Muscle layer of duodenum (tissue), 2 donors: ENCODE data around the gene GRAMD1B.

Source experiments
- H3K27ac ChIP-seq: one replicate; pipeline ENCODE4 v1.7.0; 2013; ENCODE audit warnings: mild to moderate bottlenecking, low read length
- H3K27me3 ChIP-seq: one replicate; pipeline ENCODE4 v1.7.0; 2013; ENCODE audit warnings: low read depth, mild to moderate bottlenecking, control low read depth, low read length
- H3K36me3 ChIP-seq, 2 donors: one replicate each; pipeline ENCODE4 v1.7.0; 2013; ENCODE audit warnings: low read length in 2 of 2, control low read depth in 1 of 2, mild to moderate bottlenecking in 1 of 2; ENCODE audit not compliant: insufficient read depth in 2 of 2, control insufficient read depth in 1 of 2
- H3K4me1 ChIP-seq, 2 donors: one replicate each; pipeline ENCODE4 v1.7.0; 2013; ENCODE audit warnings: low read length in 2 of 2, mild to moderate bottlenecking in 2 of 2, control low read depth in 1 of 2, moderate library complexity in 1 of 2; ENCODE audit not compliant: insufficient read depth in 2 of 2, control insufficient read depth in 1 of 2
- H3K4me3 ChIP-seq, 2 donors: one replicate each; pipeline ENCODE4 v1.7.0; 2013; ENCODE audit warnings: low read length in 2 of 2, low read depth in 1 of 2, mild to moderate bottlenecking in 1 of 2
- H3K9me3 ChIP-seq, 2 donors: one replicate each; pipeline ENCODE4 v1.7.0; 2013; ENCODE audit warnings: low read length in 2 of 2, control low read depth in 1 of 2, mild to moderate bottlenecking in 1 of 2; ENCODE audit not compliant: control insufficient read depth in 1 of 2
- donor health status: healthy.

GRAMD1B gene

DNA sequence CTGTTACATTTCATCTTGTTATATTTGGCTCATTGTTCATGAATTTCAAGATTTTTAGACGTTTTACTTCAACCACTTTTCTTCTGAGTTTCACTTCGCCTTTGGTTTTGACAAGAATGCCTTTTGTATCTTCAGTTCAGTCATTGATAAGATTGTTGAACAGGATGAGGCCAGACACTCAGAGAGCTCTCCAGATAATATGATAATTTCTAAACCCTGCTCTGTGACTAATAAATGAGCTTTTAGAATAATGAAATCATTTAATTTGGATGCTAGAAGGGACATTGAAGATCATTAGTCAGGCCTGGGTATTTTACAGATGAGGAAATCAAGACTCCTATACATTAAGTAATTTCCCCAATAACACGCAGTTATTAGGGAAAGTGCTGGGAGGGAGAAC is 37.2 kb upstream of the GRAMD1B start:
- no peak overlapping the region for H3K27ac ChIP-seq
- H3K9me3 ChIP-seq: no peaks in the 10 kb centered on the region
- H3K4me1 ChIP-seq: no peaks in the 10 kb centered on the region
- H3K36me3 ChIP-seq: no peaks in the 10 kb centered on the region
- H3K4me3 ChIP-seq: no peak overlapping the region
- no peaks in the 10 kb centered on the region for H3K27me3 ChIP-seq

DNA sequence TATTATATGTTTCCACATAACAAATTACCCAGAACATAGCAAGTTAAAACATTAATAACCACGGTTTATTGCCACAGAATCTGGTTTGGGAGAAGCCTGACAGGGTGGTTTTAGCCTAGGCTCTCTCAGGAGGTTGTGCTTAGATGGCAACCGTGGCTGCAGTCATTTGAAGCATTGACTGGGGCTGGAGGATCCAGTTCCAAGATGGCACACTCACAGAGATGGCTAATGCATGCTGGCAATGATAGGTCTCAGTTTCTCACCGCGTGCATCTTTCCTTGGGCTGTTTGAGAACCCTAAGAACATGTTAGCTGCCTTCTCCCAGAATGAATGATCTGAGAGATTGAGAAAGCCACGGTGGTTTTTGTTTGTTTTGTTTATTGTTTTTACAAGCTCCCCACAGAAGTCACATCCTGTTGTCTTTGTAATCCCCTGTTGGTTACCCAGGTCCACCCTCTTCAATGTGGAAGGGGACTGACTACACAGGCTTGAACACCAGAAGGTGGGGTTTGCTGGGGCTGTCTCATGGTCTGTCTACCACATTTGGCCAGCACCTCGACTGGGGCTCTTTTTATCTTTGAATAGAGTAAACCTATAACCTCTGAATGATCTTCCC is 36.6 kb upstream of the GRAMD1B start:
- Histone ChIP-seq H3K27me3 (no peaks in the 10 kb centered on the region), H3K9me3 (no peaks in the 10 kb centered on the region), H3K4me1 (no peaks in the 10 kb centered on the region), H3K36me3 (no peaks in the 10 kb centered on the region), H3K27ac (no peak overlapping the region), H3K4me3 (no peak overlapping the region)

- Histone ChIP-seq H3K4me3 (no peak overlapping the region), H3K4me1 (peaks cover 0 to 7% of the 10 kb centered on the region in 2 donors), H3K36me3 (no peaks in the 10 kb centered on the region), H3K27ac (no peak overlapping the region), H3K27me3 (no peaks in the 10 kb centered on the region), H3K9me3 (no peaks in the 10 kb centered on the region)
Observed at GRCh38 chr11:123404676-123405075, 25.4 kb upstream of the GRAMD1B start.

- H3K9me3 ChIP-seq: no peaks in the 10 kb centered on the region
- H3K27ac ChIP-seq: no peak overlapping the region
Observed at GRCh38 chr11:123405123-123405592, 24.9 kb upstream of the GRAMD1B start.

GRCh38 chr11:123406441-123407129 is 23.5 kb upstream of the GRAMD1B start:
- H3K9me3 ChIP-seq: no peaks in the 10 kb centered on the region
- no peaks in the 10 kb centered on the region for H3K36me3 ChIP-seq
- no peak overlapping the region for H3K27ac ChIP-seq
- H3K4me1 ChIP-seq: peaks cover 0 to 7% of the 10 kb centered on the region in 2 donors
- no peak overlapping the region for H3K4me3 ChIP-seq
- H3K27me3 ChIP-seq: no peaks in the 10 kb centered on the region

More at GRCh38 chr11:123405123-123405592, 24.9 kb upstream of the GRAMD1B start:
- Histone ChIP-seq H3K27me3 (no peaks in the 10 kb centered on the region), H3K4me1 (peaks cover 0 to 7% of the 10 kb centered on the region in 2 donors), H3K36me3 (no peaks in the 10 kb centered on the region), H3K4me3 (no peak overlapping the region)

DNA sequence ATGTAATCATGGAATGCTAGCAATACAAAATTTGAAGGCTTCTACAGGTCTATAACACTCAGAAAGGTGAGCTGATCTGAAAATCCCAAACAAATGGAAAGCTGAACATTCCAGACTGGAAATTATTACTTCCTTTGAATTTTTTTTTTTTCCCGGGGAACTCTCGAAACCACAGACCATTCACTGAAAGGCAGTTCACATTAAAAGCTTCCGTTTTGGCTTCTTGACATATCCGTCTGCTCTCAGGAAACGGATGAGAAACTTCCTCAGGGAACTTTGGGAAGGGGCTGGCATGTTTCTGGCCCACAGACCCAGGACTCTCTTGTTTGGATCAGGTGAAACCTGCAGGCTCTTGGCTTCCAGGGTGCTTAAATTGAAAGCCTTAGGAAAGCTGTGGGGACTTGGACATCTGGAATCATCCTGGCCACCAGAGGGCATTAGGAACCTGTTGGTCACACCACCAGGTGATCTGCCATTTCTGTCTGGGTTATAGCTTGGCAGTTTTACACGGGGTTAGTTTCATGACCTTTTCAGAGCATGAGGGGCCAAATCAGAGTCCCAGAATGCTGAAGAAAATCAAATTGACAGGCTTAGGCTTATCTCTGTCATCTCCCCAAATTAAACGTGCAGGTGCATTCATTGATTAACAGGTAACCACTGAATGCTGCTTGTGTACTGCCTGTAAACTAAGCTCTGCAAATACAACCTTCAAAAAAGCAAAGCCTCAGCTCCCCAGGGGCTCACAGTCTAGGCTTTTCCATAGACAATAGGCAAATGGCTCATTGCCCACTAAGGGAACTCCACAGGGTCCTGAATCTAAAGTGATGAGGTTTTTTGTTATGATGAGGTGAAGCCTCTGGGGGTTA is 22.7 kb upstream of the GRAMD1B start:
- no peaks in the 10 kb centered on the region for H3K27me3 ChIP-seq
- no peaks in the 10 kb centered on the region for H3K9me3 ChIP-seq
- H3K36me3 ChIP-seq: no peaks in the 10 kb centered on the region
- H3K4me3 ChIP-seq: no peak overlapping the region
- peaks cover 0 to 7% of the 10 kb centered on the region in 2 donors for H3K4me1 ChIP-seq
- no peak overlapping the region for H3K27ac ChIP-seq

DNA sequence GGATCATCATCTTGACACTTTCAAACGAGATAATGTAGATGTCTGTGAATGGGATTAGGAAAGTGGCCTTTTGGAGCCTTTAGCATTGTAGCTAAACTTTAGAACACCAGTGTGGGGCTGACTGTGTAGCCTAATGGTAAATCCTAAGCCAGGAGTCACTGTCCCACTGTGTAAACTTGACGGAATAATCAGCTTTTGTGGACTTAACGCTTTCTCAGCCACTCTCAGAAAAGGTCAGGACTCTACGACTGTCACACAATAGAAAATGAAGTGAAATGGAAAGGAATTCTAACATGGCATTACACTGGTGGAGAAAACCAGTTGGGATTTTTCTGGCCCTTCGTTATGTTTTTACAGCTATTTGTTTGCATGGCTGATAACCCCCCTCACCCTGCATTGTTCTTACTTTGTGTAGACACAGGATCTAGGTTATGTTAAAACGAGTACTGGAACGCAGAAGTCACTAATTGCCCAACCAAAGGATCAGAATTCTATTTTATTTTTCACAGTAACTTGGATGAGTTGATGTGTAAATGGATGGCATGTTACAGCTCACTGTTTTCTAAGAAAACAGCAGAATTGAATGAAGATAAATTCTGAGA is 22.0 kb upstream of the GRAMD1B start:
- H3K9me3 ChIP-seq: no peaks in the 10 kb centered on the region
- H3K4me1 ChIP-seq: peaks cover 0 to 7% of the 10 kb centered on the region in 2 donors
- H3K4me3 ChIP-seq: no peak overlapping the region
- no peak overlapping the region for H3K27ac ChIP-seq
- H3K36me3 ChIP-seq: no peaks in the 10 kb centered on the region
- no peaks in the 10 kb centered on the region for H3K27me3 ChIP-seq

DNA sequence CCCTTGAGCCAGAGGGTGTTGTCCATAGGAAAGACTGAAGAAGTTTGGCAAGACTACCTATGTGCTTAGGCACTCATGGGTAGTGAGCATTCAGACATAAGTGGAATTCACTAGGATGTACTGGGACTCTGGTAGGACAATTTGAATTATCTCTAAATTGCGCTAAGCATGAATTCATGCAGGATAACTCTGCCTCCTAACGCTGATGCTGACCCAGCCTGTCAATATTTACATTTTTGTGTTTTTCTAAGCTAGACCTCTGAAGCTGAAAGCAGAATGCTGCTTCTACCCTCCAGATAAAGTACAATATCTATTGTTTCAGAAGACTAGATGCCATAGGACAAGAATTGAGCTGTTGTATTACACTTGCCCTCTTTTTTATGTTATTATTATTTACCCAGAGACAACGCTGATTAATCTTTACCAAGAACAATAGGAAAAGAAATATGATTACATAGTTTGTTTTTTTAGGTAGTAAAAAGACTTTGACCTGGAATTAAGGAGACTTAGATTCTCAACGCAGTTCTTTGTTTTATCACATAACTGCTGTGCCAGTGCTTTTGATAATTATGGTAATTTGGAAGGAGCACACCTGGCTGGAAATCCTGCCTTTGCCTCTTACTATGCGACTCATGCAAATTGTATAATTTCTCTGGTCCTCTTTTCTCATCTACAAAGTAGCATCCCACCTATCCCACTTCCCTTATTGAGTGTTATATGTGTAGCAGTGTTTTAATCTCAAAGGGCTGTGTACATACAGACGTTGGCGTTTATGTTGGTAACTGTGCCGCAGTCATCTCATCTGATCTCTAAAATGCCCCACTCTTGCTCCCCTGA is 21.2 kb upstream of the GRAMD1B start:
- no peak overlapping the region for H3K4me3 ChIP-seq
- no peak overlapping the region for H3K27ac ChIP-seq
- no peaks in the 10 kb centered on the region for H3K36me3 ChIP-seq
- no peaks in the 10 kb centered on the region for H3K9me3 ChIP-seq
- peaks cover 0 to 7% of the 10 kb centered on the region in 2 donors for H3K4me1 ChIP-seq
- H3K27me3 ChIP-seq: no peaks in the 10 kb centered on the region

- H3K4me3 ChIP-seq: no peak overlapping the region
- no peaks in the 10 kb centered on the region for H3K36me3 ChIP-seq
- no peaks in the 10 kb centered on the region for H3K9me3 ChIP-seq
- no peak overlapping the region for H3K27ac ChIP-seq
- H3K4me1 ChIP-seq: peaks cover 0 to 7% of the 10 kb centered on the region in 2 donors
- H3K27me3 ChIP-seq: no peaks in the 10 kb centered on the region
Observed at GRCh38 chr11:123409456-123410217, 20.4 kb upstream of the GRAMD1B start.

GRCh38 chr11:123410218-123410549 is 19.9 kb upstream of the GRAMD1B start:
- Histone ChIP-seq H3K27me3 (no peaks in the 10 kb centered on the region), H3K27ac (no peak overlapping the region), H3K9me3 (no peaks in the 10 kb centered on the region), H3K36me3 (no peaks in the 10 kb centered on the region), H3K4me1 (peaks cover 0 to 7% of the 10 kb centered on the region in 2 donors), H3K4me3 (no peak overlapping the region)
